PC-3 (cell line): ENCODE results near the gene KLF11. TPM values are rescaled to one million over a fixed set of nuclear protein-coding genes. Genes with fewer than 3 reads are reported as not detected.

Experiments
- ATAC-seq: fragments of 200-7000 bp; cut with Tn5 transposase; 2 replicates; pipeline ENCODE4 v1.9.1; 2020; ENCODE audit warnings: mild to moderate bottlenecking, moderate library complexity
- BruUV-seq: library from RNA; stranded (reverse); fragments of 400-500 nt; replicated peaks from 2 replicates; lab custom pipeline; 2021; lab: Mats Ljungman, UMichigan
- CTCF ChIA-PET: fragments of 300-600 bp; sonication (Branson Sonifier 250); formaldehyde crosslinking; loops from one replicate; lab custom pipeline; 2022; ENCODE audit warnings: antibody characterized with exemption; lab: Charles Lee
- POLR2A ChIA-PET: fragments of 300-600 bp; sonication (Branson Sonifier 250); formaldehyde crosslinking; loops from one replicate; lab custom pipeline; 2022; ENCODE audit warnings: antibody characterized with exemption; ENCODE audit not compliant: unreplicated experiment; lab: Charles Lee
- DNase-seq: peaks from one replicate; pipeline ENCODE4 v3.0.0-alpha.2; 2015
- H2AFZ ChIP-seq: fragments of 300-600 bp; sonication (generic); 2 replicates; pipeline ENCODE4 v1.6.0; 2016; ENCODE audit warnings: antibody characterized with exemption, low read length
- H3F3A ChIP-seq: fragments of 300-600 bp; sonication (generic); one replicate; pipeline ENCODE4 v1.6.0; 2017; ENCODE audit warnings: antibody characterized with exemption, low read length, control low read depth, mild to moderate bottlenecking; ENCODE audit not compliant: unreplicated experiment
- H3K27ac ChIP-seq: fragments of 300-600 bp; sonication (generic); 2 replicates; pipeline ENCODE4 v1.5.1; 2016; ENCODE audit warnings: mild to moderate bottlenecking, low read length
- H3K27me3 ChIP-seq: fragments of 300-600 bp; sonication (generic); 2 replicates; pipeline ENCODE4 v1.6.1; 2016; ENCODE audit warnings: low read length, mixed read lengths
- H3K36me3 ChIP-seq: fragments of 300-600 bp; sonication (generic); 2 replicates; pipeline ENCODE4 v1.6.1; 2016; ENCODE audit warnings: low read depth, mixed run types, low read length, mixed read lengths
- H3K4me1 ChIP-seq: fragments of 300-600 bp; sonication (generic); 2 replicates; pipeline ENCODE4 v1.5.1; 2016; ENCODE audit warnings: low read length; ENCODE audit not compliant: insufficient read depth
- H3K4me2 ChIP-seq: fragments of 300-600 bp; sonication (generic); 2 replicates; pipeline ENCODE4 v1.6.0; 2016; ENCODE audit warnings: low read length
- H3K4me3 ChIP-seq: fragments of 300-600 bp; sonication (generic); 2 replicates; pipeline ENCODE4 v1.5.1; 2016; ENCODE audit warnings: mild to moderate bottlenecking, low read length, mixed read lengths
- H3K79me2 ChIP-seq: fragments of 300-600 bp; sonication (generic); 2 replicates; pipeline ENCODE4 v1.6.1; 2017; ENCODE audit warnings: low read length, mixed read lengths
- H3K9ac ChIP-seq: fragments of 300-600 bp; sonication (generic); 2 replicates; pipeline ENCODE4 v1.6.0; 2016; ENCODE audit warnings: mild to moderate bottlenecking, low read length
- H3K9me2 ChIP-seq: fragments of 300-600 bp; sonication (generic); replicated peaks from 2 replicates; pipeline ENCODE4 v1.6.1; 2016; ENCODE audit warnings: mixed run types, low read length, mixed read lengths
- H3K9me3 ChIP-seq: fragments of 300-600 bp; sonication (generic); 2 replicates; pipeline ENCODE4 v1.6.1; 2016; ENCODE audit warnings: low read length, mixed read lengths
- H4K20me1 ChIP-seq: fragments of 300-600 bp; sonication (generic); 2 replicates; pipeline ENCODE4 v1.6.1; 2016; ENCODE audit warnings: low read length, mixed read lengths
- EZH2 ChIP-seq: fragments of 300-600 bp; sonication (generic); IDR thresholded peaks from one replicate; pipeline ENCODE4 v1.6.1; 2017; ENCODE audit warnings: antibody characterized with exemption, mild to moderate bottlenecking, low read length; ENCODE audit not compliant: unreplicated experiment
- EZH2phosphoT487 ChIP-seq: fragments of 300-600 bp; sonication (generic); IDR thresholded peaks from 2 replicates; pipeline ENCODE4 v1.6.1; 2018; ENCODE audit warnings: mild to moderate bottlenecking, antibody characterized with exemption, low read length, borderline replicate concordance
- intact Hi-C: fragments of 100-400 bp; cut with micrococcal nuclease; formaldehyde crosslinking; loops from 2 replicates; pipeline ENCODE4 v1.9.0; 2023
- total RNA-seq: library from RNA; depleted of rRNA; stranded (reverse); fragments of >200 nt; gene quantifications from 2 replicates; pipeline ENCODE4 v1.2.3, GENCODE V29; 2014
- TF ChIP-seq, protein P1 (sequence below): fragments of 300-600 bp; sonication (generic); conservative IDR thresholded peaks from 2 replicates; pipeline ENCODE4 v1.5.1; 2017; ENCODE audit warnings: antibody characterized with exemption, low read depth, mild to moderate bottlenecking, low read length

KLF11 gene
- total RNA-seq, 1 experiment from 2014 or later, result 13.4 TPM

GRCh38 chr2:10002109-10002508 is 41.2 kb upstream of the KLF11 start:
- ATAC-seq (no peak), DNase-seq (no peak)
- H3K36me3 ChIP-seq, result peaks cover 7% of the 10 kb centered on the region; the same call in 1 of the 2 replicates
- TF ChIP-seq EZH2phosphoT487 (no peak), EZH2 (no peak)
- TF ChIP-seq, protein P1, sequence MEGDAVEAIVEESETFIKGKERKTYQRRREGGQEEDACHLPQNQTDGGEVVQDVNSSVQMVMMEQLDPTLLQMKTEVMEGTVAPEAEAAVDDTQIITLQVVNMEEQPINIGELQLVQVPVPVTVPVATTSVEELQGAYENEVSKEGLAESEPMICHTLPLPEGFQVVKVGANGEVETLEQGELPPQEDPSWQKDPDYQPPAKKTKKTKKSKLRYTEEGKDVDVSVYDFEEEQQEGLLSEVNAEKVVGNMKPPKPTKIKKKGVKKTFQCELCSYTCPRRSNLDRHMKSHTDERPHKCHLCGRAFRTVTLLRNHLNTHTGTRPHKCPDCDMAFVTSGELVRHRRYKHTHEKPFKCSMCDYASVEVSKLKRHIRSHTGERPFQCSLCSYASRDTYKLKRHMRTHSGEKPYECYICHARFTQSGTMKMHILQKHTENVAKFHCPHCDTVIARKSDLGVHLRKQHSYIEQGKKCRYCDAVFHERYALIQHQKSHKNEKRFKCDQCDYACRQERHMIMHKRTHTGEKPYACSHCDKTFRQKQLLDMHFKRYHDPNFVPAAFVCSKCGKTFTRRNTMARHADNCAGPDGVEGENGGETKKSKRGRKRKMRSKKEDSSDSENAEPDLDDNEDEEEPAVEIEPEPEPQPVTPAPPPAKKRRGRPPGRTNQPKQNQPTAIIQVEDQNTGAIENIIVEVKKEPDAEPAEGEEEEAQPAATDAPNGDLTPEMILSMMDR, result no peak
- no peaks in the 10 kb centered on the region for H4K20me1 ChIP-seq
- POLR2A ChIA-PET, result no interaction called here
- no peaks in the 10 kb centered on the region for H3F3A ChIP-seq
- H3K4me2 ChIP-seq, result no peak overlapping the region
- H2AFZ ChIP-seq, result no peak overlapping the region
- no peaks in the 10 kb centered on the region for H3K27me3 ChIP-seq
- no TSS peak for BruUV-seq
- H3K9ac ChIP-seq, result no peak overlapping the region
- peaks cover 5% of the 10 kb centered on the region; the same call in 1 of the 2 replicates for H3K4me1 ChIP-seq
- no peak overlapping the region for H3K27ac ChIP-seq
- no peaks in the 10 kb centered on the region for H3K9me3 ChIP-seq
- no peak overlapping the region for H3K4me3 ChIP-seq
- no peaks in the 10 kb centered on the region for H3K79me2 ChIP-seq
- intact Hi-C loops, result no loop called here
- CTCF ChIA-PET, result no interaction called here
- no peaks in the 10 kb centered on the region for H3K9me2 ChIP-seq

DNA sequence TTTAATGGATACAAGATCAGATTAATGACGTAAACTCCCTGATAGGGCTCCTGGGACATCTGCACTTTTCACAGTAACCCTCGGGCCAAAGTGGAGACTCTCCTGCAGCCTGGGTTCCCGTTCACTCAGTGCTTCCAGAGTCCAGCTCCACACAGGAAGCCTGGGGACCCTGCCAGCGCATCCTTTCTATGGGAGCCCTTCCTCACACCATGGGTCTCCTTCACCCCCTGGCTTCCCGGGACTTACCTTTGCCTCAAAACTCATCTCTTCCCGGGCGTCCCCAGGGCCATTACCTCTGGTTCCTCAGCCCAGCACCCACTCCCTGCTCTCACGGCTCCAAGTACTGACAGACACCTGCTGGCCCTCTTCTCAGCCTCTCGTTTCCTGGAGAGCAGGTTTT is 40.7 kb upstream of the KLF11 start:
- H2AFZ ChIP-seq, result no peak overlapping the region
- ChIA-PET CTCF (no interaction called here), POLR2A (no interaction called here)
- intact Hi-C loops, result no loop called here
- ATAC-seq (no peak), DNase-seq (no peak)
- no peak overlapping the region for H3K9ac ChIP-seq
- TF ChIP-seq EZH2phosphoT487, result no peak
- TF ChIP-seq EZH2, result no peak
- TF ChIP-seq, protein P1, result no peak
- peaks cover 7% of the 10 kb centered on the region; the same call in 1 of the 2 replicates for H3K36me3 ChIP-seq
- no peaks in the 10 kb centered on the region for H3K79me2 ChIP-seq
- no peak overlapping the region for H3K4me3 ChIP-seq
- H3K4me1 ChIP-seq, result peaks cover 5% of the 10 kb centered on the region; the same call in 1 of the 2 replicates
- H3K4me2 ChIP-seq, result no peak overlapping the region
- no TSS peak for BruUV-seq
- no peaks in the 10 kb centered on the region for H4K20me1 ChIP-seq
- no peaks in the 10 kb centered on the region for H3F3A ChIP-seq
- H3K9me3 ChIP-seq, result no peaks in the 10 kb centered on the region
- no peaks in the 10 kb centered on the region for H3K27me3 ChIP-seq
- no peak overlapping the region for H3K27ac ChIP-seq
- no peaks in the 10 kb centered on the region for H3K9me2 ChIP-seq

- H3F3A ChIP-seq, result no peaks in the 10 kb centered on the region
- ChIA-PET CTCF (no interaction called here), POLR2A (no interaction called here)
- peaks cover 5% of the 10 kb centered on the region; the same call in 1 of the 2 replicates for H3K4me1 ChIP-seq
- H3K79me2 ChIP-seq, result no peaks in the 10 kb centered on the region
- intact Hi-C loops, result no loop called here
- TF ChIP-seq, protein P1, result no peak
- TF ChIP-seq EZH2, result no peak
- TF ChIP-seq EZH2phosphoT487, result no peak
- H3K9me2 ChIP-seq, result no peaks in the 10 kb centered on the region
- H2AFZ ChIP-seq, result no peak overlapping the region
- no peak for ATAC-seq
- no peak for DNase-seq
- H4K20me1 ChIP-seq, result no peaks in the 10 kb centered on the region
- H3K27ac ChIP-seq, result no peak overlapping the region
- no peak overlapping the region for H3K4me2 ChIP-seq
- H3K4me3 ChIP-seq, result no peak overlapping the region
- no peaks in the 10 kb centered on the region for H3K9me3 ChIP-seq
- H3K9ac ChIP-seq, result no peak overlapping the region
- H3K27me3 ChIP-seq, result no peaks in the 10 kb centered on the region
- TSS peak; percentile 8 for BruUV-seq
- H3K36me3 ChIP-seq, result peaks cover 7% of the 10 kb centered on the region; the same call in 1 of the 2 replicates
Measured at GRCh38 chr2:10003206-10004125, 39.9 kb upstream of the KLF11 start.
